ENCODE data around the gene WDR83. TPM values are rescaled to one million over a fixed set of nuclear protein-coding genes. Genes with fewer than 3 reads are reported as not detected.

WDR83 gene
- total RNA-seq, 3 donors from 2014 or later (not counting 1 experiment from before 2014, with no cell fraction given), result 17.0 to 25.8 (median 25.1) TPM

GRCh38 chr19:12723381-12723640 is 56.7 kb downstream of the WDR83 start:
- Mint-ChIP-seq H3K9me3 (no peaks in the 10 kb centered on the region), H3K4me1 (peaks cover 26 to 42% of the 10 kb centered on the region in 2 donors), H3K27ac (peak overlapping the region; percentile 91 to 96), H3K27me3 (ENCODE audit: low read depth in 2 of 2) (no peaks in the 10 kb centered on the region), H3K36me3 (no peaks in the 10 kb centered on the region), H3K4me3 (peak overlapping the region; percentile 93)
- peaks cover 36% of the 10 kb centered on the region for H3K4me1 ChIP-seq (ENCODE audit: control insufficient read depth, insufficient read depth, low read length)
- intact Hi-C loops (cut with micrococcal nuclease), result loop anchor here (1.0 to 5.0 kb wide), 4 partner anchors 10 to 69 kb away; partner anchors contain the start of genes DHPS, JUNB, MAN2B1 and WDR83
- H3K36me3 ChIP-seq (ENCODE audit: control insufficient read depth, insufficient read depth, low read length), result peaks cover 8% of the 10 kb centered on the region
- DNase-seq (no peak), ATAC-seq (no peak)
- no peak for TF ChIP-seq CTCF (IDR thresholded peaks at IDR 0.05)
- WGBS (ENCODE audit: insufficient coverage), result under 1% methylated on average over 7 of the region's 7 CpGs
- no peaks in the 10 kb centered on the region for H3K9me3 ChIP-seq (ENCODE audit: control insufficient read depth, insufficient read depth, low read length)
- H3K27ac ChIP-seq (ENCODE audit: low read length), result peak overlapping the region; percentile 44
- H3K27me3 ChIP-seq (ENCODE audit: control insufficient read depth, insufficient read depth, low read length), result no peaks in the 10 kb centered on the region
- H3K4me3 ChIP-seq (ENCODE audit: low read length), result peak overlapping the region; percentile 60

- WGBS (ENCODE audit: insufficient coverage), result 6% methylated on average over 28 of the region's 28 CpGs
Observed at GRCh38 chr19:12723641-12724426, 57.2 kb downstream of the WDR83 start, which contains the start of gene TNPO2. Gene TNPO2, minus strand, starts transcription at chr19:12723932. Its CDS starts 2,955 bp downstream, at chr19:12720977.

More at GRCh38 chr19:12723641-12724426, 57.2 kb downstream of the WDR83 start, which contains the start of gene TNPO2:
- peak; percentile 23 to 77 for DNase-seq
- Histone ChIP-seq H3K27ac (ENCODE audit: low read length) (peak within 1 kb of the TSS; percentile 44), H3K9me3 (ENCODE audit: control insufficient read depth, insufficient read depth, low read length) (no peaks in the 10 kb centered on the region), H3K4me1 (ENCODE audit: control insufficient read depth, insufficient read depth, low read length) (peaks cover 36% of the 10 kb centered on the region), H3K4me3 (ENCODE audit: low read length) (peak within 1 kb of the TSS; percentile 60), H3K36me3 (ENCODE audit: control insufficient read depth, insufficient read depth, low read length) (peaks cover 7% of the 10 kb centered on the region), H3K27me3 (ENCODE audit: control insufficient read depth, insufficient read depth, low read length) (no peaks in the 10 kb centered on the region)
- Mint-ChIP-seq H3K36me3 (no peaks in the 10 kb centered on the region), H3K4me3 (peak within 1 kb of the TSS; percentile 93), H3K9me3 (no peaks in the 10 kb centered on the region), H3K27me3 (ENCODE audit: low read depth in 2 of 2) (no peaks in the 10 kb centered on the region), H3K27ac (peak within 1 kb of the TSS; percentile 91 to 96), H3K4me1 (peaks cover 26 to 40% of the 10 kb centered on the region in 2 donors)
- peak in 2 of 3 donors; percentile 16 to 19 for ATAC-seq
- intact Hi-C loops (cut with micrococcal nuclease), result loop anchor here (1.0 to 5.0 kb wide), 4 partner anchors 9 to 68 kb away; partner anchors contain the start of genes DHPS, JUNB, MAN2B1 and WDR83
- no peak for TF ChIP-seq CTCF (IDR thresholded peaks at IDR 0.05)

Other genes starting within 250 kb of the WDR83 start
- 1 to 10 TPM; 3.5 to 6.1 (median 3.9) TPM for gene ZNF443, start 225.8 kb upstream of the WDR83 start, total RNA-seq
- gene ZNF709, start 182.0 kb upstream of the WDR83 start, total RNA-seq, result 1 to 10 TPM; 4.1 to 4.7 (median 4.1) TPM
- 10 to 100 TPM; 22.0 to 27.1 (median 23.3) TPM for gene ZNF564, start 115.3 kb upstream of the WDR83 start, total RNA-seq
- 10 to 100 TPM; 12.0 to 21.4 (median 20.9) TPM for gene ZNF490, start 56.0 kb upstream of the WDR83 start, total RNA-seq
- gene ZNF791, start 55.9 kb upstream of the WDR83 start, total RNA-seq, result 10 to 100 TPM; 52.6 to 62.0 (median 56.5) TPM
- gene MAN2B1, start 65 bp upstream of the WDR83 start, total RNA-seq, result 100 to 1,000 TPM; 107 to 118 (median 112) TPM
- 100 to 1,000 TPM; 143 to 193 (median 145) TPM for gene DHPS, start 15.1 kb downstream of the WDR83 start, total RNA-seq
- not detected for gene GNG14, start 21.2 kb downstream of the WDR83 start, total RNA-seq
- gene FBXW9, start 29.8 kb downstream of the WDR83 start, total RNA-seq, result 1 to 10 TPM; 2.2 to 3.2 (median 2.9) TPM
- 10 to 100 TPM; 56.8 to 66.6 (median 58.2) TPM for gene TNPO2, start 57.1 kb downstream of the WDR83 start, total RNA-seq
- 100 to 1,000 TPM; 217 to 228 (median 219) TPM for gene TRIR, start 67.9 kb downstream of the WDR83 start, total RNA-seq
- 10 to 100 TPM; 42.2 to 51.3 (median 44.2) TPM for gene GET3, start 70.7 kb downstream of the WDR83 start, total RNA-seq
- gene BEST2, start 85.0 kb downstream of the WDR83 start, total RNA-seq, result not detected
- gene HOOK2, start 108.7 kb downstream of the WDR83 start, total RNA-seq, result 10 to 100 TPM; 13.3 to 15.3 (median 13.9) TPM
- 100 to 1,000 TPM; 781 to 903 (median 859) TPM for gene JUNB, start 124.7 kb downstream of the WDR83 start, total RNA-seq
- gene PRDX2, start 135.0 kb downstream of the WDR83 start, total RNA-seq, result 10 to 100 TPM; 28.8 to 67.1 (median 66.9) TPM
- gene THSD8, start 135.3 kb downstream of the WDR83 start, total RNA-seq, result 1 to 10 TPM; 1.7 to 2.8 (median 2.2) TPM
- gene RNASEH2A, start 139.8 kb downstream of the WDR83 start, total RNA-seq, result 1 to 10 TPM; 6.6 to 8.7 (median 7.4) TPM
- not detected for gene RTBDN, start 167.8 kb downstream of the WDR83 start, total RNA-seq
- gene MAST1, start 171.7 kb downstream of the WDR83 start, total RNA-seq, result under 1 TPM in 2 of 3 donors, not detected in 1; 0.07 to 0.88 TPM
- 10 to 100 TPM; 28.3 to 31.7 (median 31.2) TPM for gene DNASE2, start 214.6 kb downstream of the WDR83 start, total RNA-seq
- not detected for gene KLF1, start 220.4 kb downstream of the WDR83 start, total RNA-seq
- 10 to 100 TPM; 35.9 to 41.7 (median 36.3) TPM for gene GCDH, start 224.4 kb downstream of the WDR83 start, total RNA-seq

Data from natural killer cell (primary cell).